MM.1S (cell line): Measurements from ENCODE around the gene SORCS2.

Source experiments
- DNase-seq: peaks from one replicate; pipeline ENCODE4 v3.0.0-alpha.2; 2015
- H2AFZ ChIP-seq: fragments of 300-600 bp; sonication (generic); 2 replicates; pipeline ENCODE4 v1.6.0; 2016; ENCODE audit warnings: antibody characterized with exemption, low read length
- H3F3A ChIP-seq: fragments of 300-600 bp; sonication (generic); 2 replicates; pipeline ENCODE4 v1.6.1; 2016; ENCODE audit warnings: mild to moderate bottlenecking, antibody characterized with exemption, low read length, moderate library complexity, mixed read lengths; ENCODE audit not compliant: insufficient read depth
- H3K27ac ChIP-seq: fragments of 300-600 bp; sonication (generic); 2 replicates; pipeline ENCODE4 v1.5.1; 2016; ENCODE audit warnings: mild to moderate bottlenecking, low read length
- H3K27me3 ChIP-seq: fragments of 300-600 bp; sonication (generic); replicated peaks from 2 replicates; pipeline ENCODE4 v1.6.0; 2016; ENCODE audit warnings: low read length; ENCODE audit not compliant: insufficient read depth
- H3K36me3 ChIP-seq: fragments of 300-600 bp; sonication (generic); replicated peaks from 2 replicates; pipeline ENCODE4 v1.6.1; 2016; ENCODE audit warnings: mild to moderate bottlenecking, low read length, mixed read lengths; ENCODE audit not compliant: insufficient read depth
- H3K4me1 ChIP-seq: fragments of 300-600 bp; sonication (generic); 2 replicates; pipeline ENCODE4 v1.6.1; 2016; ENCODE audit warnings: low read length, mixed read lengths
- H3K4me2 ChIP-seq: fragments of 300-600 bp; sonication (generic); 2 replicates; pipeline ENCODE4 v1.6.0; 2016; ENCODE audit warnings: low read depth, low read length
- H3K4me3 ChIP-seq: fragments of 300-600 bp; sonication (generic); 2 replicates; pipeline ENCODE4 v1.5.1; 2016; ENCODE audit warnings: low read length, mixed read lengths
- H3K79me2 ChIP-seq: fragments of 300-600 bp; sonication (generic); 2 replicates; pipeline ENCODE4 v1.6.1; 2016; ENCODE audit warnings: mixed run types, low read length, mixed read lengths
- H3K9ac ChIP-seq: fragments of 300-600 bp; sonication (generic); 2 replicates; pipeline ENCODE4 v1.6.1; 2016; ENCODE audit warnings: low read length, mixed read lengths
- H3K9me2 ChIP-seq: fragments of 300-600 bp; sonication (generic); replicated peaks from 2 replicates; pipeline ENCODE4 v1.6.1; 2016; ENCODE audit warnings: mild to moderate bottlenecking, low read length, mixed read lengths; ENCODE audit not compliant: insufficient read depth
- H3K9me3 ChIP-seq: fragments of 300-600 bp; sonication (generic); replicated peaks from 2 replicates; pipeline ENCODE4 v1.6.1; 2016; ENCODE audit warnings: mild to moderate bottlenecking, low read length, mixed read lengths; ENCODE audit not compliant: insufficient read depth
- H4K20me1 ChIP-seq: fragments of 300-600 bp; sonication (generic); 2 replicates; pipeline ENCODE4 v1.6.1; 2016; ENCODE audit warnings: mild to moderate bottlenecking, low read length, moderate library complexity, mixed read lengths; ENCODE audit not compliant: insufficient read depth
- EZH2 ChIP-seq: fragments of 300-600 bp; sonication (generic); optimal IDR thresholded peaks from 2 replicates; pipeline ENCODE3; 2017; ENCODE audit warnings: low read depth, mild to moderate bottlenecking, antibody characterized with exemption, low read length, mixed read lengths
- EZH2phosphoT487 ChIP-seq: fragments of 300-600 bp; sonication (generic); IDR thresholded peaks from 2 replicates; pipeline ENCODE4 v1.6.1; 2018; ENCODE audit warnings: antibody characterized with exemption, low read length
- TF ChIP-seq, protein P1 (sequence below): fragments of 300-600 bp; sonication (generic); IDR thresholded peaks from 2 replicates; pipeline ENCODE4 v1.5.1; 2016; ENCODE audit warnings: antibody characterized with exemption, low read length, mixed read lengths

SORCS2 gene

DNA sequence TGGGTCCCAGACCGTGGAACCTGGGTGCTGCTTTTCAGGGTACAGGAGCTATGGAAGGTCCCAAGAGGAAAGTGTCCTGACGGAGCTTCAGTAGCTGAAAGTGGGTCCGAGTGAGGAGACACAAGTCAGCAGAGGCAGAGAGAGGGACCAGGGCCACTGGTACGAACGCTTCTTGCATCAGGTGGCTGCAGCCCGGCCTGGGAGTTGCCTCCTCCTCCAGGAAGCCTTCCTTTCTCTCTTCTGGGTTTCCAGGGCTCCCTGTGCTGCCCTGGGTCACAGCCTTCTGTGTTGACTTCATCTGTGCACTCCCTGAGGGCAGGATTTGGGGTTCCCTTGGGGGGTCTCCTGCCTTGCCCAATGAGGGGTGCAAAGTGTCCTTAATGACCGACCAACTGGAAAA is 94.5 kb downstream of the SORCS2 start:
- H2AFZ ChIP-seq: no peak overlapping the region
- no peak overlapping the region for H3K4me3 ChIP-seq
- H3F3A ChIP-seq: no peaks in the 10 kb centered on the region
- H3K9ac ChIP-seq: no peak overlapping the region
- no peak overlapping the region for H3K4me2 ChIP-seq
- H3K27me3 ChIP-seq: peaks cover 91% of the 10 kb centered on the region
- no peaks in the 10 kb centered on the region for H3K79me2 ChIP-seq
- H4K20me1 ChIP-seq: no peaks in the 10 kb centered on the region
- no peak overlapping the region for H3K27ac ChIP-seq
- H3K9me3 ChIP-seq: no peaks in the 10 kb centered on the region
- H3K36me3 ChIP-seq: no peaks in the 10 kb centered on the region
- TF ChIP-seq, protein P1, sequence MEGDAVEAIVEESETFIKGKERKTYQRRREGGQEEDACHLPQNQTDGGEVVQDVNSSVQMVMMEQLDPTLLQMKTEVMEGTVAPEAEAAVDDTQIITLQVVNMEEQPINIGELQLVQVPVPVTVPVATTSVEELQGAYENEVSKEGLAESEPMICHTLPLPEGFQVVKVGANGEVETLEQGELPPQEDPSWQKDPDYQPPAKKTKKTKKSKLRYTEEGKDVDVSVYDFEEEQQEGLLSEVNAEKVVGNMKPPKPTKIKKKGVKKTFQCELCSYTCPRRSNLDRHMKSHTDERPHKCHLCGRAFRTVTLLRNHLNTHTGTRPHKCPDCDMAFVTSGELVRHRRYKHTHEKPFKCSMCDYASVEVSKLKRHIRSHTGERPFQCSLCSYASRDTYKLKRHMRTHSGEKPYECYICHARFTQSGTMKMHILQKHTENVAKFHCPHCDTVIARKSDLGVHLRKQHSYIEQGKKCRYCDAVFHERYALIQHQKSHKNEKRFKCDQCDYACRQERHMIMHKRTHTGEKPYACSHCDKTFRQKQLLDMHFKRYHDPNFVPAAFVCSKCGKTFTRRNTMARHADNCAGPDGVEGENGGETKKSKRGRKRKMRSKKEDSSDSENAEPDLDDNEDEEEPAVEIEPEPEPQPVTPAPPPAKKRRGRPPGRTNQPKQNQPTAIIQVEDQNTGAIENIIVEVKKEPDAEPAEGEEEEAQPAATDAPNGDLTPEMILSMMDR: no peak
- TF ChIP-seq EZH2: no peak
- no peak for TF ChIP-seq EZH2phosphoT487
- no peaks in the 10 kb centered on the region for H3K9me2 ChIP-seq
- no peak for DNase-seq
- H3K4me1 ChIP-seq: no peaks in the 10 kb centered on the region

DNA sequence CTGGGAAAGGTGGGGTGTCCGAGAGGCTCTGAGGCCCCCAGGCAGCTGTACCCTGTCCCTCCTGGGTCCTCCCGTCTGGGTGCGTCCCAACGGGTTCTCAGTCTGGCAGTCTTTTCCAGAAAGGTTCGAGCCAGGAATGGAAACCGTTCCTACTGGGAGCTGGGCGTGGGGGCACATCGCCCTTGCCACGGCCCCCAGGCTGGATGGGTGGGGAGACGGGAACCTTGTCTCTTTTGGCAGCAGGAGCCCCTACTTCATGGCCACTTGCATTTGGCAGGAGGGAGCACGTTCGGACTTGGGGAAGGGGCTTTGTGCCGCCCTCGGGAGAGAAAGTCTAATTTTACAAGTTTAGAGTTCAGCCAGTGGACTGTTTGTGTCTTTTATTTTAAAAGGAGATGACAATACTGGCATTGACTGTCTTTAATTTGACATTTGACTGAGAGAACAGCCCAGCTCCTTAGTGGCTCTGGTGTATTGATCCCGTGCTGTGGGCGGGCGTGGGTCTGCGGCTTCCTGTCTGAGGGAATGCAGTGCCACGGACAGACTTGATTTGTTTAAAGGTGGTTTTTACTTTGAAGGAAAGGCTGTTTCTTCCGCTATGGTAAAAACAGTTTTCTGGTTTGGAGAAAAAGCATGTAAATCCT is 95.1 kb downstream of the SORCS2 start:
- no peak overlapping the region for H2AFZ ChIP-seq
- no peaks in the 10 kb centered on the region for H3K9me2 ChIP-seq
- H3K27me3 ChIP-seq: peaks cover 91% of the 10 kb centered on the region
- no peak for TF ChIP-seq EZH2
- TF ChIP-seq, protein P1: no peak
- no peak for TF ChIP-seq EZH2phosphoT487
- H3K4me1 ChIP-seq: no peaks in the 10 kb centered on the region
- H3K4me3 ChIP-seq: no peak overlapping the region
- no peak overlapping the region for H3K9ac ChIP-seq
- H4K20me1 ChIP-seq: no peaks in the 10 kb centered on the region
- no peak overlapping the region for H3K4me2 ChIP-seq
- no peak overlapping the region for H3K27ac ChIP-seq
- H3K36me3 ChIP-seq: no peaks in the 10 kb centered on the region
- H3F3A ChIP-seq: no peaks in the 10 kb centered on the region
- no peak for DNase-seq
- no peaks in the 10 kb centered on the region for H3K9me3 ChIP-seq
- H3K79me2 ChIP-seq: no peaks in the 10 kb centered on the region

DNA sequence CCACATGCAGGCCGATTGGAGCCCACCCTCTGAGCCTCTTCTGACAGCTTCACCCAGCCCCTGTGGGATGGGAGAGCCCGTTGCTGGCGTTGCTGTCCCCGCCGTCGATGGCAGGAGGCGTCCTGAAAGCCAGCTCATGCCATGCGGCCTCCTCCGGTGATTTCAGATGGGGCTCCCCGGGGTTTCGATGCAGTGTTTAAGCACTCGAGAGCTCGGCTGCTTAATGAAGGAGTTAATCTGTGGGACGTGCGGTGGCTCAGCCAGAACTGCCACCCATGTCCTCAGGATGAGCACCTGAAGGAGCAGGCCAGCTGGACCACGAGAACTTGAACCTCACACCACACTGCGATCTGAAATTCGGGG is 95.6 kb downstream of the SORCS2 start:
- H4K20me1 ChIP-seq: no peaks in the 10 kb centered on the region
- peaks cover 90% of the 10 kb centered on the region for H3K27me3 ChIP-seq
- no peaks in the 10 kb centered on the region for H3K9me2 ChIP-seq
- H3K4me3 ChIP-seq: no peak overlapping the region
- no peak overlapping the region for H3K27ac ChIP-seq
- no peak overlapping the region for H3K4me2 ChIP-seq
- DNase-seq: no peak
- no peak overlapping the region for H3K9ac ChIP-seq
- no peaks in the 10 kb centered on the region for H3K36me3 ChIP-seq
- H3K4me1 ChIP-seq: no peaks in the 10 kb centered on the region
- no peak overlapping the region for H2AFZ ChIP-seq
- no peaks in the 10 kb centered on the region for H3K9me3 ChIP-seq
- TF ChIP-seq EZH2phosphoT487: no peak
- TF ChIP-seq, protein P1: no peak
- TF ChIP-seq EZH2: no peak
- H3F3A ChIP-seq: no peaks in the 10 kb centered on the region
- no peaks in the 10 kb centered on the region for H3K79me2 ChIP-seq
